GM12873 (cell line): ENCODE results near the gene RGS19.

Source experiments
- CTCF ChIP-seq: IDR thresholded peaks from 2 replicates; pipeline ENCODE4 v1.5.1; 2012; ENCODE audit warnings: low read depth, mild to moderate bottlenecking, moderate library complexity, low read length, control low read depth; ENCODE audit not compliant: insufficient read depth; ENCODE audit errors: missing control alignments

The RGS19 gene

GRCh38 chr20:64083804-64084684 is 4.7 kb upstream of the RGS19 start, which contains the start of gene LKAAEAR1:
LKAAEAR1 (minus strand) TSS chr20:64084398; CDS start chr20:64084219, 179 bp downstream.
- no peak for TF ChIP-seq CTCF

- peak; percentile 58 for TF ChIP-seq CTCF
Measured at GRCh38 chr20:64083378-64083803, 4.1 kb upstream of the RGS19 start.

GRCh38 chr20:64082820-64083377 is 3.6 kb upstream of the RGS19 start:
- TF ChIP-seq CTCF: peak; percentile 15

- TF ChIP-seq CTCF: no peak
Measured at GRCh38 chr20:64082126-64082731, 2.9 kb upstream of the RGS19 start.

- no peak for TF ChIP-seq CTCF
Measured at GRCh38 chr20:64081624-64081964, 2.3 kb upstream of the RGS19 start.

GRCh38 chr20:64080813-64081623 is 1.7 kb upstream of the RGS19 start:
- TF ChIP-seq CTCF: no peak
